GM18858 (cell line): Measurements from ENCODE around the gene TSHZ2.
"Not testable (repeated sequence)": the region's sequence is repeated elsewhere in the genome, so short reads cannot be mapped to it uniquely, and the experiment has no call there.

Experiments
- ATAC-seq: cut with Tn5 transposase; IDR thresholded peaks from one replicate; pipeline ENCODE4 v1.9.1; 2021; ENCODE audit not compliant: unreplicated experiment

The TSHZ2 gene

DNA sequence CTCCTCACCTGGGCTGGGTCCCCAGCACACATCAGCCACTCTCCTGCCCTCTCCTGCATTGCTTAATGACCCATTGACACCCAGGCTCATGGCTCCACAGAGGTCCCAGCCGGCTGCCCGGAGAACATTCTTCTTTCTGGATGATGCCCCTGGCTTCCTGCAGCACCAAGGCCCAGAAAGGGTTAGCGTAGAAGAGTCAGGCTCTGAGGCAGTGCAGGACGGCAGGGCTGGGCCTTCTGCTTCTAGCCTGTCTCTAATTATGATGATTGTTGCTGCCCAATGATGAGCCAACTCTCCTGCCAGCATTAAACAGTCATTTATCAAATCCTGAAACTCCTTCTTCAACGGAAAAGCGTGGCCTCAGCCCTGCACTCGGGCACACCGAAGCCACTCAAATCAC lies 555.0 kb downstream of the TSHZ2 start:
- ATAC-seq = no peak

DNA sequence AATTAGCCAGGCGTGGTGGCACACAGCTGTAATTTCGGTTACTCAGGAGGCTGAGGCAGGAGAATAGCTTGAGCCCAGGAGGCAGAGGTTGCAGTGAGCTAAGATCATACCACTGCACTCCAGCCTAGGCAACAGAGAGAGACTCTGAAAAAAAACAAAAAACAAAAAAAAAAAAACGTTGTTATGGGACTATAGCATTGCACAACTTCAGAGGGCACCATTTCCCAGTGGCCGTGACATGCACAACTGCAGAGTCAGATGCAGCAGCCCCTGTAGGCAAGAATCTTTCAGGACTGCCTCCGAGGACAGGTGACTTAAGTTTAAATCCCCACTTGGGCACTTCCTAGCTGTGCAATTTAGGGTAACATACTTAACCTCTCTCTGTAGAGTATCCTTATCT lies 557.5 kb downstream of the TSHZ2 start:
- no peak for ATAC-seq

DNA sequence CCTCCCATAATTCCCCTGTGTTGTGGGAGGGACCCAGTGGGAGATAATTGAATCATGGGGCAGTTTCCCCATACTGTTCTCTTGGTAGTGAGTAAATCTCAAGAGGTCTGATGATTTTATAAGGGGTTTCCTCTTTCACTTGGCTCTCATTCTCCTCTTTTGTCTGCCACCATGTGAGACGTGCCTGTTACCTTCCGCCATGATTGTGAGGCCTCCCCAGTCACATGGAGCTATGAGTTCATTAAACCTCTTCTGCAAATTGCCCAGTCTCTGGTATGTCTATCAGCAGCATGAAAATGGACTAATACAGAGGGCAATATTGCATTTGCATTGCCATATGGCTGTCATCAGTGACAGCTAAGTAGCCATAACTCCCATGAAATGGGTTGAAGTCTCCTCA lies 558.3 kb downstream of the TSHZ2 start:
- no peak for ATAC-seq

DNA sequence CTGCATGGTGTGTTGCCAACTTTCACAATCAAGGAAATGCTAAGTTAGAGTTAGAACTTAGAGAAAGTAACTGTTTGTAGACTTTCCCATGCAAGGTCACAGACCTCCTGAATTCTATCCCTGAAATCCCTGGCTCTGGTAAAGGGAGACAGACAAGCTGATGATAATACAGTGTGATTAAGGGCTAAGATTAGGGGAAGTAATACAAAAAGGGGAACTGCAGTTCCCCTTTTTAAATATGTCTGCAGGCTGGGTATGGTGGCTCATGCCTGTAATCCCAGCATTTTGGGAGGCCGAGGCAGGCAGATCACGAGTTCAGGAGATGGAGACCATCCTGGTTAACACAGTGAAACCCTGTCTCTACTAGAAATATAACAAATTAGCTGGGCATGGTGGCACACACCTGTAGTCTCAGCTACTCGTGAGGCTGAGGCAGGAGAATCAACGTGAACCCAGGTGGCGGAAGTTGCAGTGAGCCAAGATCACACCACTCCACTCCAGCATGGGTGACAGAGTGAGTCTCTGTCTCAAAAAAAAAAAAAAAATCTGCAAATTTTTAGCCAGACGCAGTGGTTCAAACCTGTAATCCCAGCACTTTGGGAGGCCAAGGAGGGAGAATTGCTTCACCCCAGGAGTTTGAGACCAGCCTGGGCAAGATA lies 560.6 kb downstream of the TSHZ2 start:
- ATAC-seq = not testable (repeated sequence)

DNA sequence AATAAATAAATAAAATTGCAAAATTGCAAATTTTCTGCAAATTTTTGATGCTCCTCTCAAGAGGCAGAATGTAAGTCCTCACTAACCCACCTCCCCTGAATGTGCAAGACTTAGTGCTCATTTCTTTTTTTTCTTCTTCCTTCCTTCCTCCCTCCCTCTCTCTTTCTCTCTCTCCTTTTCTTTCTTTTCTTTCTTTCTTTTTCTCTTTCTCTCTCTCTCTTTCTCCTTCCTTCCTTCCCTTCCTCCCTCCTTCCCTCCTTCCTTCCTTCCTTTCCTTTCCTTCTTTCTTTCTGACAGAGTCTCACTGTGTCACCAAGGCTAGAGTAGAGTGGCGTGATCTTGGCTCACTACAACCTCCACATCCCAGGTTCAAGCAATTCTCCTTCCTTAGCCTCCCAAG lies 561.3 kb downstream of the TSHZ2 start:
- ATAC-seq = no peak

DNA sequence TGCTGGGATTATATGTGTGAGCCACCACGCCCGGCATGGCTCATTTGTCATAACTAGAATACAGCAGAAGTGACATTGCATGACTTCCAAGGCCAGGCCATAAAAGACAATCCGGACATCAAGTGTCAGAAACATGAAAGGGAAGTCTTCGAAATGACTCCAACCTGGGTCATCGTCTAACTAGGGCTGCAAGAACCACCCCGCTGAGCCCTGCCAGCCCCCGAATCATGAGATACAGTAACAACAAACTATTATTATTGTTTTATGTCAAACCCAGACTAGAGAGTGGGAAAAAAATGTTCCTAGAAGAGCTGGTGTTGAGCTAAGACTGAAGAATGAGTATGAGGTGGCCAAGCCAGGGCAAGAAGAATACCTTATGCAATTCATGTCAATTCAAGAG lies 561.9 kb downstream of the TSHZ2 start:
- ATAC-seq = no peak

DNA sequence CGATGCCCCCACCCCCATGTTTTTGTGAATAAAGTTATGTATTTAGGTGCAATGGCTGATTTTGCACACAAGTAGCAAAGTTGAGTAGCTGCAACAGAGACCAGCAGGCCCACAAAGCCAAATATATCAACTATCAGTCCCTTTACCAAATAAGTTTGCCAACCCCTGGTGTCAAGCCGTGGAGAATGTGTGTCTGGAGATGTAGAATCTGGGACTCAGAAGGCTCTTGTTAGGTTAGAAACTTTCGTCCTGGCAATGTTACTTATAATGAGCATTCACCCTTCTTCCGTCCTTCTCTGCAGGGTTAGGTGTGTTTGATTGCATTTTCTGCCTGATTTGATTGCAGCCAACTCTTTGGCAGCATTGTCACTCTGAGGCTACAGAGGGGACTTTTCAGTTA lies 563.7 kb downstream of the TSHZ2 start:
- no peak for ATAC-seq

DNA sequence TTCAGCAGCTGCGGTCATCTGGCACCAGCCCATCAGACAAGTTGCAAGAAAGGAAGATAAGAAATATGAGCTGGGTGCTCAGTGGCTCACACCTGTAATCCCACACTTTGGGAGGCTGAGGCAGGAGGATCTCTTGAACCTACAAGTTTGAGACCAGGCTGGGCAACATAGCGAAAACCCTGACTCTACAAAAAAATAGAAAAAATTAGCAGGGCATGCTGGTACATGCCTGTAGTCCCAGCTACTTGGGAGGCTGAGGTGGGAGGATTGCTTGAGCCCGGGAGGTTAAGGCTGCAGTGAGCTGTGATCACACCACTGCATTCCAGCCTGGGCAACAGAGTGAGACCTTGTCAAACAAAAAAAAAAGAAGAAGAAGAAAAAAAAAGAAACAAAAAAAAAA lies 564.2 kb downstream of the TSHZ2 start:
- not testable (repeated sequence) for ATAC-seq

DNA sequence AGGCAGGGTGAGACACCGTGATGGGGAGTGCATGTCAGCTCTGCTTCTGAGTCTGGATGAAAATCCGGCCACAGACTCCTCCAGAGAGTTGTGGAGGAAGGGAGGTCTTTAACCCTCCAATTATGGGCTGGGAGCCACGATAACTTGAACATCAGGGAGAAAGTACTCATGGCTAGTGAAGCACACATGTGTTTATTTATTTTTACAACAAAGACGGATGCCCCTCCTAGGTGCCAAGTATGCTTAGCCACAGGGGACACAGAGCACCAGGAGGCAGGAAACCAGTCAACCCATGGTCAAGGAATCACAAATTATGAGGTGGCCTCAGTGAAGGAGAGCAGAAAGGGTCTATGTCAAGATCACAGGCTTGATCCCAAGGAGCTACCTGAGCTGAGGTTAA lies 567.4 kb downstream of the TSHZ2 start:
- no peak for ATAC-seq
